Activated CD8-positive, alpha-beta T cell treated with anti-CD3 and anti-CD28 coated beads for 36 hours (primary cell): ENCODE data around the gene PLCXD1. TPM values are rescaled to one million over a fixed set of nuclear protein-coding genes. Genes with fewer than 3 reads are reported as not detected.
"Not testable (repeated sequence)": the region's sequence is repeated elsewhere in the genome, so short reads cannot be mapped to it uniquely, and the experiment has no call there.

Source experiments
- ATAC-seq: fragments of 200-7000 bp; cut with Tn5 transposase; one replicate; pipeline ENCODE4 v1.10.0; 2021; ENCODE audit warnings: mild to moderate bottlenecking, moderate library complexity
- CTCF ChIA-PET: fragments of 350-600 bp; sonication (Branson Sonifier 250); formaldehyde crosslinking; loops from one replicate; lab custom pipeline; 2021; ENCODE audit warnings: antibody characterized with exemption; lab: Charles Lee
- POLR2A ChIA-PET: fragments of 350-600 bp; sonication (Branson Sonifier 250); formaldehyde crosslinking; loops from one replicate; lab custom pipeline; 2021; ENCODE audit warnings: antibody characterized with exemption; lab: Charles Lee
- DNase-seq: peaks from one replicate; pipeline ENCODE4 v3.0.0-alpha.2; 2020
- H3K27ac Mint-ChIP-seq: one replicate; pipeline ENCODE4 v1.8.0; 2021; ENCODE audit warnings: mild to moderate bottlenecking, mixed read lengths
- H3K27me3 Mint-ChIP-seq: one replicate; pipeline ENCODE4 v1.8.0; 2021; ENCODE audit warnings: mixed read lengths
- H3K36me3 Mint-ChIP-seq: one replicate; pipeline ENCODE4 v1.8.0; 2021; ENCODE audit warnings: low read depth, mixed read lengths
- H3K4me1 Mint-ChIP-seq: one replicate; pipeline ENCODE4 v1.8.0; 2021; ENCODE audit warnings: low read depth, mixed read lengths
- H3K4me3 Mint-ChIP-seq: one replicate; pipeline ENCODE4 v1.8.0; 2021; ENCODE audit warnings: mild to moderate bottlenecking, moderate library complexity, mixed read lengths
- H3K9me3 Mint-ChIP-seq: one replicate; pipeline ENCODE4 v1.8.0; 2021; ENCODE audit warnings: mixed read lengths
- CTCF ChIP-seq: fragments of 200-600 bp; IDR thresholded peaks from one replicate; pipeline ENCODE4 v1.8.0; 2022; ENCODE audit warnings: antibody characterized with exemption, mild to moderate bottlenecking
- intact Hi-C: fragments of 100-400 bp; cut with micrococcal nuclease; formaldehyde crosslinking; loops from one replicate; pipeline ENCODE4 v1.10.0; 2022
- total RNA-seq, 2 experiments: library from RNA; stranded (reverse); gene quantifications; one replicate each; pipeline ENCODE4 v1.2.3, GENCODE V29; 2021

PLCXD1 gene
- total RNA-seq, 2 experiments from 2014 or later: 63.9 to 65.7 TPM

- no peaks in the 10 kb centered on the region for H3K9me3 Mint-ChIP-seq
- no peak for TF ChIP-seq CTCF
- ChIA-PET CTCF (no interaction called here), POLR2A (no interaction called here)
- H3K4me3 Mint-ChIP-seq: no peak overlapping the region
- H3K36me3 Mint-ChIP-seq: no peaks in the 10 kb centered on the region
- H3K27ac Mint-ChIP-seq: no peak overlapping the region
- H3K27me3 Mint-ChIP-seq: no peaks in the 10 kb centered on the region
- no peak for DNase-seq
- intact Hi-C loops: no loop called here
- no peaks in the 10 kb centered on the region for H3K4me1 Mint-ChIP-seq
- no peak for ATAC-seq
Observed at GRCh38 chrX:261919-262352, 19.2 kb upstream of the PLCXD1 start.

DNA sequence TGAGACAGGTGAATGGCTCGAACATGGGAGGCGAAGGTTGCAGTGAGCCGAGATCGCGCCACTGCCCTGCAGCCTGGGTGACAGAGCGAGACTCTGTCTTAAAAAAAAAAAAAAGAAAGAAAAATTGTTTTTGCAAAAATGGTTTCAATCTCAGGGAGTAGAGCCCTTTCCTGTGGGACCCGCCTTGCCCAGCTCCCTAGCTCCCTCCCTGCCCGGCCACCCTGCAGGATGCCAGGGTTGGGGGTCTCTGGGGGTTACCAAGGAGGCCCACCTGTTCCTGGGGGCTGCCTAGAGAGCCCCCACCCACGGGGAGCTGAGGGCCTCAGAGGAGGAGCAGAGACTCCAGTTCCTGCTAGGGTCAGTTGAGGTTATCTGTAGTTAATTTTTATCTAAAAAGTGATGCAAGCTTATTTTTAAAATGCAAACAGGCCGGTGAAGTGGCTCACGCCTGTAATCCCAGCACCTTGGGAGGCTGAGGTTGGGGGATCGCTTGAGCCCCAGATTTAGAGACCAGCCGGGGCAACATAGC lies 18.7 kb upstream of the PLCXD1 start:
- no peak for TF ChIP-seq CTCF
- Mint-ChIP-seq H3K4me3 (no peak overlapping the region), H3K9me3 (no peaks in the 10 kb centered on the region), H3K36me3 (no peaks in the 10 kb centered on the region), H3K27ac (no peak overlapping the region), H3K4me1 (no peaks in the 10 kb centered on the region), H3K27me3 (no peaks in the 10 kb centered on the region)
- no peak for DNase-seq
- intact Hi-C loops: no loop called here
- POLR2A ChIA-PET: no interaction called here
- CTCF ChIA-PET: no interaction called here
- ATAC-seq: no peak

DNA sequence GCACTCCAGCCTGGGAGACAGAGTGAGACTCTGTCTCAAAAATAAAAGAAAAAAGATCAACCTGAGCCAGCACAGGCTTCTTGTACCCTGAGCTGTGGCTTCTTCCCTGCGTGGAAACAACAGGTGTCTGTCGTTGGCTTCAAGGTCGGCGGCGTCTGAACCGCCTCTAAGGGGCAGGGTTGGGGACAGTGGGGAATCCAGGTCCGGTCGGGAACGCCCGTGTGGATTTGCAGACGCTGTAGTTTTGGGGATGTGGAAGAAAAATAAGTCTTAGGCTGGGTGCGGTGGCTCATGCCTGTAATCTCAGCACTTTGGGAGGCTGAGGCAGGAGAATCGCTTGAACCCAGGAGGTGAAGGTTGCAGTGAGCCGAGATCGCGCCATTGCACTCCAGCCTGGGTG lies 17.2 kb upstream of the PLCXD1 start:
- H3K27me3 Mint-ChIP-seq, DNase-seq, H3K4me1 Mint-ChIP-seq, H3K4me3 Mint-ChIP-seq, H3K36me3 Mint-ChIP-seq, POLR2A ChIA-PET, ATAC-seq, CTCF ChIA-PET, H3K9me3 Mint-ChIP-seq, H3K27ac Mint-ChIP-seq, intact Hi-C loops: not testable (repeated sequence)

GRCh38 chrX:264634-265455 lies 16.3 kb upstream of the PLCXD1 start:
- no peak overlapping the region for H3K27ac Mint-ChIP-seq
- CTCF ChIA-PET: no interaction called here
- H3K4me3 Mint-ChIP-seq: no peak overlapping the region
- no peak for ATAC-seq
- no peaks in the 10 kb centered on the region for H3K9me3 Mint-ChIP-seq
- POLR2A ChIA-PET: no interaction called here
- intact Hi-C loops: no loop called here
- DNase-seq: no peak
- H3K27me3 Mint-ChIP-seq: no peaks in the 10 kb centered on the region
- no peaks in the 10 kb centered on the region for H3K36me3 Mint-ChIP-seq
- peak; percentile 38 for TF ChIP-seq CTCF
- H3K4me1 Mint-ChIP-seq: no peaks in the 10 kb centered on the region

DNA sequence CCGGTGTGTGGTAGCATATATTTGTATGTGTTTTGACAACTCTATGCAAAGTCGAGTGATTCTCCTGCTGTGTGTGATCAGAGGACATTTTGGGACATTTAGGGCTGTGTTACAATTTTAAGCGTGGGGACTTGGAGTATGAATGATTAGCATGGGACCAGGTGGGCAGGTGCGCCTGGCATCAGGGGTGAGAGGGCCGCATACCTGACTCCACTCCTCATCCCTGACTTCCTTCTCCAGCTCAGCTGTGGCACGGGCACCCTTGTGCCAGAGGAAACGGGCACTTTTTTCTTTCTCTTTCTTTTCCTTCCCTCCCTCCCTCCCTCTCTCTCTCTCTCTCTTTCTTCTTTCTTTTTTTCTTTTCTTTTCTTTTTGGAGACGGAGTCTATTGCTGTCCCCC lies 15.7 kb upstream of the PLCXD1 start:
- H3K27ac Mint-ChIP-seq: no peak overlapping the region
- H3K4me1 Mint-ChIP-seq: no peaks in the 10 kb centered on the region
- no peaks in the 10 kb centered on the region for H3K27me3 Mint-ChIP-seq

More for the DNA sequence above, 15.7 kb upstream of the PLCXD1 start:
- Mint-ChIP-seq H3K36me3 (no peaks in the 10 kb centered on the region), H3K4me3 (no peak overlapping the region), H3K9me3 (no peaks in the 10 kb centered on the region)
- ChIA-PET POLR2A (no interaction called here), CTCF (no interaction called here)
- ATAC-seq: no peak
- DNase-seq: no peak
- intact Hi-C loops: no loop called here
- no peak for TF ChIP-seq CTCF
